ENCODE measurements around the gene DHRS12.

DNA sequence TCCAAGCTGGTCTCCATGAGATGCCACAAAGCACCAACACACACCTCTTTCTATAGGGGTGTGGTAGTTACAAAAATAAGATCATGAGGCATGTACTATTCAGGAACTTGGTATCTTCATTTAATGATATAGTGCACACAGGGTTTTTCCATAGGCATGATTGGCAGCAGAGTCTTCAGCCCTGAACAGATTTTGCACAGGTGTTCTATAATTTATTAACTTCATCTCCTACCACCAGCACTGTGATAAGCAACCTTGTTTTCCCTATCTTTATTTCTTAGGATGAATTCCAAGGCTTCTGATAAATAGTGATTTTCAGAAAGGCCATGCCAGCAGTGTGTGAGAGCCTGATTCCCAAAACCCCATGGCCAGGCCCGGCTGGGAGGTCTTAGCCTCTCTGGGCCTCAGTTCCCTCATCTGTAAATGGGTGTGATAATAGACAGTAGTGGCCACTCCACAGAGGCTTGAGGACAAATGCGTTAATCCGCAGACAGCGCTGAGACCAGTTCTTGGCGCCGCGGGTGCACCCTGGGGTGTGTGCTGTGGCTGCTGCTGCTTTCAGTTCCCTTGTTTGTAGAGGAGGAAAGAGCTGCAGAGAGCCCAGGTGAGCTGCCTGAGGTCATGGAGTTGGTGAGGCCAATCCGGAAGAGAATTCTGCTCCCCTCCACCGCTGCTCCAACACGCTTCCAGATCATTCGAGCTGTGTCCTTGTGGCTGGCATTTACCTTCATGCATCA, 33.1 kb downstream of the DHRS12 start:
- TF ChIP-seq EZH2 (IDR thresholded peaks at IDR 0.05; ENCODE audit: low read length, unreplicated experiment) = no peak
- TF ChIP-seq, protein P1, sequence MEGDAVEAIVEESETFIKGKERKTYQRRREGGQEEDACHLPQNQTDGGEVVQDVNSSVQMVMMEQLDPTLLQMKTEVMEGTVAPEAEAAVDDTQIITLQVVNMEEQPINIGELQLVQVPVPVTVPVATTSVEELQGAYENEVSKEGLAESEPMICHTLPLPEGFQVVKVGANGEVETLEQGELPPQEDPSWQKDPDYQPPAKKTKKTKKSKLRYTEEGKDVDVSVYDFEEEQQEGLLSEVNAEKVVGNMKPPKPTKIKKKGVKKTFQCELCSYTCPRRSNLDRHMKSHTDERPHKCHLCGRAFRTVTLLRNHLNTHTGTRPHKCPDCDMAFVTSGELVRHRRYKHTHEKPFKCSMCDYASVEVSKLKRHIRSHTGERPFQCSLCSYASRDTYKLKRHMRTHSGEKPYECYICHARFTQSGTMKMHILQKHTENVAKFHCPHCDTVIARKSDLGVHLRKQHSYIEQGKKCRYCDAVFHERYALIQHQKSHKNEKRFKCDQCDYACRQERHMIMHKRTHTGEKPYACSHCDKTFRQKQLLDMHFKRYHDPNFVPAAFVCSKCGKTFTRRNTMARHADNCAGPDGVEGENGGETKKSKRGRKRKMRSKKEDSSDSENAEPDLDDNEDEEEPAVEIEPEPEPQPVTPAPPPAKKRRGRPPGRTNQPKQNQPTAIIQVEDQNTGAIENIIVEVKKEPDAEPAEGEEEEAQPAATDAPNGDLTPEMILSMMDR (conservative IDR thresholded peaks at IDR 0.05; ENCODE audit: low read depth, low read length) = no peak
- TF ChIP-seq EZH2phosphoT487 (IDR thresholded peaks at IDR 0.05; ENCODE audit: borderline replicate concordance, low read length) = no peak
